K562 (cell line): ENCODE data around the gene SYNJ2. TPM values are rescaled to one million over a fixed set of nuclear protein-coding genes. Genes with fewer than 3 reads are reported as not detected.
A peak's percentile ranks its signal among the peaks of the same experiment; 100 is the strongest.

Experiments
- CCAR2 ChIP-seq: fragments of 200-400 bp; formaldehyde crosslinking; IDR thresholded peaks from 2 replicates; pipeline ENCODE4 v1.6.1; 2017; ENCODE audit warnings: mild to moderate bottlenecking, low read depth, low read length
- CEBPG ChIP-seq, 3 experiments: fragments of 200-800 bp in 1 of 3; sonication (Bioruptor generic) in 1 of 3; sonication (generic) in 1 of 3; formaldehyde crosslinking in 1 of 3; IDR thresholded peaks in 2 of 3; conservative IDR thresholded peaks in 1 of 3; 2 replicates each; pipeline versions ENCODE4 v1.6.1 to v1.8.0; 2016 to 2022; ENCODE audit warnings: missing compliant biosample characterization in 2 of 3, missing genetic modification characterization in 2 of 3, mild to moderate bottlenecking in 1 of 3, missing genetic modification reagents in 1 of 3
- CGGBP1 ChIP-seq: fragments of 250-450 bp; sonication (Bioruptor Pico); IDR thresholded peaks from 2 replicates; pipeline ENCODE4 v1.9.0; 2021; ENCODE audit warnings: mild to moderate bottlenecking
- DMBX1 ChIP-seq: fragments of 250-450 bp; sonication (Bioruptor Pico); IDR thresholded peaks from 2 replicates; pipeline ENCODE4 v1.8.0; 2022; ENCODE audit warnings: inconsistent platforms, mild to moderate bottlenecking, moderate library complexity, borderline replicate concordance
- ETV1 ChIP-seq: fragments of 450-650 bp; conservative IDR thresholded peaks from 2 replicates; pipeline ENCODE4 v1.6.1; 2016; ENCODE audit warnings: missing genetic modification characterization, control low read depth, low read depth, missing compliant biosample characterization
- FOXM1 ChIP-seq, 2 experiments: fragments of 450-650 bp in 1 of 2; sonication (generic) in 1 of 2; formaldehyde crosslinking in 1 of 2; IDR thresholded peaks; 2 replicates each; pipeline versions ENCODE4 v1.6.1 to v1.9.0; 2017 to 2022; ENCODE audit warnings: low read depth in 2 of 2, mild to moderate bottlenecking in 2 of 2, missing genetic modification reagents in 1 of 2, moderate library complexity in 1 of 2
- GABPB2 ChIP-seq: fragments of 250-450 bp; sonication (Bioruptor Pico); conservative IDR thresholded peaks from 2 replicates; pipeline ENCODE4 v1.5.1; 2021; ENCODE audit warnings: mild to moderate bottlenecking
- L3MBTL2 ChIP-seq: fragments of 450-650 bp; IDR thresholded peaks from 2 replicates; pipeline ENCODE4 v1.6.1; 2016; ENCODE audit warnings: mild to moderate bottlenecking, moderate library complexity
- NBN ChIP-seq: fragments of 450-650 bp; IDR thresholded peaks from 2 replicates; pipeline ENCODE4 v1.6.1; 2016; ENCODE audit warnings: low read depth, mild to moderate bottlenecking
- NCOA1 ChIP-seq: fragments of 450-650 bp; IDR thresholded peaks from 2 replicates; pipeline ENCODE4 v1.6.1; 2016; ENCODE audit warnings: low read depth
- PPARD ChIP-seq: fragments of 250-450 bp; sonication (Bioruptor Pico); IDR thresholded peaks from 2 replicates; pipeline ENCODE4 v1.8.0; 2022; ENCODE audit warnings: inconsistent platforms, mild to moderate bottlenecking, moderate library complexity
- SNIP1 ChIP-seq: fragments of 450-650 bp; IDR thresholded peaks from 2 replicates; pipeline ENCODE4 v1.7.1; 2017; ENCODE audit warnings: low read depth, mild to moderate bottlenecking
- TCF3 ChIP-seq: sonication (generic); formaldehyde crosslinking; IDR thresholded peaks from 2 replicates; pipeline ENCODE4 v1.4.0; 2020; ENCODE audit warnings: mild to moderate bottlenecking, missing genetic modification reagents
- TEAD1 ChIP-seq, 2 experiments: fragments of 450-650 bp in 1 of 2; sonication (generic) in 1 of 2; formaldehyde crosslinking; IDR thresholded peaks; 2 replicates each; pipeline versions ENCODE4 v1.4.0 to v1.8.0; 2020 to 2022; ENCODE audit warnings: mild to moderate bottlenecking in 2 of 2, missing genetic modification reagents in 1 of 2
- ZNF395 ChIP-seq: fragments of 200-800 bp; sonication (Bioruptor generic); IDR thresholded peaks from 2 replicates; pipeline ENCODE4 v1.6.1; 2017; ENCODE audit warnings: missing genetic modification characterization, missing compliant biosample characterization
- polyA plus RNA-seq, 8 experiments: library from polyadenylated mRNA; depleted of rRNA in 4 of 8; stranded (reverse) in 5 of 8; unstranded in 3 of 8; fragments of >200 nt; fragmentation: Nextera tagmentation in 2 of 8; fragmentation: Illumina TruSeq in 1 of 8; extraction: Ambion mirVana in 2 of 8; extraction: Trizol in 1 of 8; gene quantifications; 2 replicates each; pipeline versions ENCODE4 v1.2.1 to v1.2.3, GENCODE V29; 2011 to 2014; ENCODE audit warnings: inconsistent platforms in 1 of 8, missing spikeins in 1 of 8
- total RNA-seq, 7 experiments: library from RNA; depleted of rRNA in 6 of 7; stranded (reverse); fragments of >200 nt in 6 of 7; fragmentation: Illumina TruSeq in 2 of 7; extraction: Trizol in 2 of 7; gene quantifications; 2 replicates each; pipeline versions ENCODE4 v1.2.1 to v1.2.3, GENCODE V29; 2011 to 2021; ENCODE audit warnings: low replicate concordance in 1 of 7
- TF ChIP-seq, protein P1 (sequence below): fragments of 450-650 bp; IDR thresholded peaks from 2 replicates; pipeline ENCODE4 v1.6.1; 2016; ENCODE audit warnings: borderline replicate concordance
- TF ChIP-seq, protein P2 (sequence below), 2 experiments: fragments of 450-650 bp in 1 of 2; sonication (generic) in 1 of 2; formaldehyde crosslinking in 1 of 2; IDR thresholded peaks in 1 of 2; conservative IDR thresholded peaks in 1 of 2; 2 replicates each; pipeline versions ENCODE4 v1.6.1 to v1.8.1; 2016 to 2023; ENCODE audit warnings: mild to moderate bottlenecking in 2 of 2, moderate library complexity in 2 of 2, inconsistent platforms in 1 of 2, missing genetic modification reagents in 1 of 2
- TF ChIP-seq, protein P3 (sequence below): fragments of 450-650 bp; formaldehyde crosslinking; IDR thresholded peaks from 2 replicates; pipeline ENCODE4 v1.4.0; 2020; ENCODE audit warnings: mild to moderate bottlenecking, moderate library complexity

Gene SYNJ2
- total and polyA plus RNA-seq, 9 of the 15 experiments (the other 6 are each of a cell fraction or from before 2014, with no cell fraction given) = 3.0 to 27.7 (median 17.8) TPM

DNA sequence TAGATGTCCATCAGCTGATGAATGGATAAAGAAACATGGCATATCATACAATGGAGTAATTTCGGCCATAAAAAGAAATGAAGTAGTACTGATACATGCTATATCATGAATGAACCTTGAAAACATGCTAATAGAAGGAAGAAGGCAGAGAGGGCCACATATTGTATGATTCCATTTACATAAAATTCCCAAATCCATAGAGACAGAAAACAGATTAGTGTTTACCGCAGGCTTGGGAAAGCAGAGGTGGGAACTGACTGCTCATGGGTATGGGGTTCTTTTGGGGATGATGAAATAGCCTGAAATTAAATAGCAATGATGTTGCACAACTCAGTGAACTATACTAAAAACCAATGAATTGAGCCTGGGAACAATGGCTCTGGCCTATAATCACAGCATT lies 128.1 kb downstream of the SYNJ2 start (continued):
- TF ChIP-seq SNIP1 = no peak
- TF ChIP-seq CGGBP1 (CRISPR knock-in tag) = no peak
- no peak for TF ChIP-seq NCOA1
- no peak for TF ChIP-seq GABPB2 (CRISPR knock-in tag)
- no peak for TF ChIP-seq TCF3
- 0 out of 2 replicates have a peak, but pooled peaks have one; percentile 21 for TF ChIP-seq ETV1
- TF ChIP-seq CCAR2 = no peak
- TF ChIP-seq DMBX1 = peak; percentile 85; the same call in 1 of the 2 replicates
- TF ChIP-seq, protein P1, sequence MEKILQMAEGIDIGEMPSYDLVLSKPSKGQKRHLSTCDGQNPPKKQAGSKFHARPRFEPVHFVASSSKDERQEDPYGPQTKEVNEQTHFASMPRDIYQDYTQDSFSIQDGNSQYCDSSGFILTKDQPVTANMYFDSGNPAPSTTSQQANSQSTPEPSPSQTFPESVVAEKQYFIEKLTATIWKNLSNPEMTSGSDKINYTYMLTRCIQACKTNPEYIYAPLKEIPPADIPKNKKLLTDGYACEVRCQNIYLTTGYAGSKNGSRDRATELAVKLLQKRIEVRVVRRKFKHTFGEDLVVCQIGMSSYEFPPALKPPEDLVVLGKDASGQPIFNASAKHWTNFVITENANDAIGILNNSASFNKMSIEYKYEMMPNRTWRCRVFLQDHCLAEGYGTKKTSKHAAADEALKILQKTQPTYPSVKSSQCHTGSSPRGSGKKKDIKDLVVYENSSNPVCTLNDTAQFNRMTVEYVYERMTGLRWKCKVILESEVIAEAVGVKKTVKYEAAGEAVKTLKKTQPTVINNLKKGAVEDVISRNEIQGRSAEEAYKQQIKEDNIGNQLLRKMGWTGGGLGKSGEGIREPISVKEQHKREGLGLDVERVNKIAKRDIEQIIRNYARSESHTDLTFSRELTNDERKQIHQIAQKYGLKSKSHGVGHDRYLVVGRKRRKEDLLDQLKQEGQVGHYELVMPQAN = no peak
- TF ChIP-seq, protein P2, sequence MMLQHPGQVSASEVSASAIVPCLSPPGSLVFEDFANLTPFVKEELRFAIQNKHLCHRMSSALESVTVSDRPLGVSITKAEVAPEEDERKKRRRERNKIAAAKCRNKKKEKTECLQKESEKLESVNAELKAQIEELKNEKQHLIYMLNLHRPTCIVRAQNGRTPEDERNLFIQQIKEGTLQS (IDR thresholded peaks at IDR 0.05) = peak; percentile 80
- TF ChIP-seq, protein P2 (CRISPR knock-in tag; conservative IDR thresholded peaks at IDR 0.05) = no peak
- TF ChIP-seq ZNF395 (CRISPR knock-in tag) = no peak
- peak; percentile 45; the same call in 1 of the 2 replicates for TF ChIP-seq L3MBTL2
- TF ChIP-seq NBN = no peak
- TF ChIP-seq, protein P3, sequence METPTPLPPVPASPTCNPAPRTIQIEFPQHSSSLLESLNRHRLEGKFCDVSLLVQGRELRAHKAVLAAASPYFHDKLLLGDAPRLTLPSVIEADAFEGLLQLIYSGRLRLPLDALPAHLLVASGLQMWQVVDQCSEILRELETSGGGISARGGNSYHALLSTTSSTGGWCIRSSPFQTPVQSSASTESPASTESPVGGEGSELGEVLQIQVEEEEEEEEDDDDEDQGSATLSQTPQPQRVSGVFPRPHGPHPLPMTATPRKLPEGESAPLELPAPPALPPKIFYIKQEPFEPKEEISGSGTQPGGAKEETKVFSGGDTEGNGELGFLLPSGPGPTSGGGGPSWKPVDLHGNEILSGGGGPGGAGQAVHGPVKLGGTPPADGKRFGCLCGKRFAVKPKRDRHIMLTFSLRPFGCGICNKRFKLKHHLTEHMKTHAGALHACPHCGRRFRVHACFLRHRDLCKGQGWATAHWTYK (CRISPR knock-in tag) = no peak
- peak; percentile 81 for TF ChIP-seq CEBPG (CRISPR knock-in tag; IDR thresholded peaks at IDR 0.05)
- TF ChIP-seq CEBPG (tag; conservative IDR thresholded peaks at IDR 0.05 in 1 of 2, IDR thresholded peaks at IDR 0.05 in 1 of 2) = peak; percentile 76 to 98
- no peak; a peak in 1 of 4 replicates for TF ChIP-seq TEAD1 (CRISPR knock-in tag; IDR thresholded peaks at IDR 0.05)
- 0 out of 2 replicates have a peak, but pooled peaks have one; percentile 20 for TF ChIP-seq PPARD (CRISPR knock-in tag)
- TF ChIP-seq FOXM1 (IDR thresholded peaks at IDR 0.05; ENCODE audit: low read depth) = no peak
- TF ChIP-seq FOXM1 (CRISPR knock-in tag; IDR thresholded peaks at IDR 0.05; ENCODE audit: low read depth) = no peak
